ENCODE results near the gene NOVA2. TPM values are rescaled to one million over a fixed set of nuclear protein-coding genes. Genes with fewer than 3 reads are reported as not detected.
A peak's percentile ranks its signal among the peaks of the same experiment; 100 is the strongest.

The NOVA2 gene
- total RNA-seq, 1 experiment from 2014 or later: not detected

DNA sequence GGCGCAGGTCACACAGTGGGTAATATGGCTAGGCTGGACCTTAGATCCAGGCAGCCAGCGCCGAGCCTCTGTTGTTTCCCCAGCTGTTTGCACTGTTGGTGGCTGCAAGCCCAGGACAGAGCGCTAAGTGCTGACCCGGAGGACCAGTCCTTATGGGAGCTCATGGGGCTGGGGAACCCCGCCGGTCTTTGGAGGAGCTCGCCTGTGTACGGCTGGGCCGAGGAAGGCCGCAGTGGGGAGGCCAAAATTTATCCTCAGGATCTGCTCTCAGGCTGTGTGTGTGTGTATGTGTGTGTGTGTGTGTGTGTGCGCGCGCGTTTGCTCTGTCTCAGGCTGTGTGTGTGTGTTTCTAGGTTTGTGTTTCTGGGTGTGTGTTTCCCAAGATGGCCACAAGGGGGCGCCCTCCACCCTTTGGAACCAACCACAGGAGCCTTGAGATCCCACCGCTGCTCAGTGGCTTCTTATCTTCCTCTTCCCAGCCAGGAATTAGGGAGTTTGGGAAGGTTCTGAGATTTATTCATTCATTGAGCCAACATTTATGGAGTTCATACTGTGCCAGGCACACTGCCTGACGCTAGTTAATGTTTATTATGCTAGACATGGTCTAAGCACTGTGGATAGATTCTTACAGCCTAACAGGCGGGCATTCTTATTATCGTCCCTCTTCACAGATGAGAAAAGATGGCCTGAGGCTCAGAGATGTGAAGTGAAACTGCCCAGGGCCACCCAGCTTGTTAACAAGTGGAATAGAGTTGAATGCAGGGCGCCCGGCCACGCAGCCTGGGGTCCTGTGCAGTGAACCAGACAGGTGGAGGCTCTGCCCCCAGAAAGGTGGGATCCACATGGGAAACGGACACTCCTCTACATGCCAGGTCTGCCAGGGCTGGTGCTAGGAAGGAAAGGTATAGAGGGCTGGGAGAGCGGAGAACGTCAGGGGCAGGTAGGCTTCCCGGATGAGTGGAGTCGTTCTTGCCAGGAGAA is 36.2 kb upstream of the NOVA2 start:
- intact Hi-C loops (cut with micrococcal nuclease): no loop called here
- no peaks in the 10 kb centered on the region for H3K27me3 Mint-ChIP-seq (ENCODE audit: insufficient read depth, unreplicated experiment)
- peaks cover 8% of the 10 kb centered on the region for H3K4me1 Mint-ChIP-seq (ENCODE audit: insufficient read depth, unreplicated experiment)
- H3K36me3 Mint-ChIP-seq (ENCODE audit: insufficient read depth, unreplicated experiment): peaks cover 5% of the 10 kb centered on the region
- no peak overlapping the region for H3K27ac Mint-ChIP-seq (ENCODE audit: low read depth, unreplicated experiment)
- peak; percentile 74 for DNase-seq (ENCODE audit: unreplicated experiment)
- no TSS peak for BruUV-seq (replicated peaks)
- POLR2A ChIA-PET: interaction anchor here (0.9 to 1.5 kb wide), 2 partner anchors 14 to 27 kb away, joined by 3 to 7 read pairs; partner anchors contain the start of gene CCDC61
- H3K9me3 Mint-ChIP-seq (ENCODE audit: unreplicated experiment): no peaks in the 10 kb centered on the region
- H3K4me3 Mint-ChIP-seq (ENCODE audit: unreplicated experiment): no peak overlapping the region
- TF ChIP-seq, protein P1, sequence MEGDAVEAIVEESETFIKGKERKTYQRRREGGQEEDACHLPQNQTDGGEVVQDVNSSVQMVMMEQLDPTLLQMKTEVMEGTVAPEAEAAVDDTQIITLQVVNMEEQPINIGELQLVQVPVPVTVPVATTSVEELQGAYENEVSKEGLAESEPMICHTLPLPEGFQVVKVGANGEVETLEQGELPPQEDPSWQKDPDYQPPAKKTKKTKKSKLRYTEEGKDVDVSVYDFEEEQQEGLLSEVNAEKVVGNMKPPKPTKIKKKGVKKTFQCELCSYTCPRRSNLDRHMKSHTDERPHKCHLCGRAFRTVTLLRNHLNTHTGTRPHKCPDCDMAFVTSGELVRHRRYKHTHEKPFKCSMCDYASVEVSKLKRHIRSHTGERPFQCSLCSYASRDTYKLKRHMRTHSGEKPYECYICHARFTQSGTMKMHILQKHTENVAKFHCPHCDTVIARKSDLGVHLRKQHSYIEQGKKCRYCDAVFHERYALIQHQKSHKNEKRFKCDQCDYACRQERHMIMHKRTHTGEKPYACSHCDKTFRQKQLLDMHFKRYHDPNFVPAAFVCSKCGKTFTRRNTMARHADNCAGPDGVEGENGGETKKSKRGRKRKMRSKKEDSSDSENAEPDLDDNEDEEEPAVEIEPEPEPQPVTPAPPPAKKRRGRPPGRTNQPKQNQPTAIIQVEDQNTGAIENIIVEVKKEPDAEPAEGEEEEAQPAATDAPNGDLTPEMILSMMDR (IDR thresholded peaks at IDR 0.05; ENCODE audit: unreplicated experiment): peak; percentile 73
- CTCF ChIA-PET: interaction anchor here (0.6 to 2.8 kb wide), 26 partner anchors 10 to 678 kb away, joined by 3 to 12 read pairs (median 4); partner anchors contain the start of gene CCDC61

DNA sequence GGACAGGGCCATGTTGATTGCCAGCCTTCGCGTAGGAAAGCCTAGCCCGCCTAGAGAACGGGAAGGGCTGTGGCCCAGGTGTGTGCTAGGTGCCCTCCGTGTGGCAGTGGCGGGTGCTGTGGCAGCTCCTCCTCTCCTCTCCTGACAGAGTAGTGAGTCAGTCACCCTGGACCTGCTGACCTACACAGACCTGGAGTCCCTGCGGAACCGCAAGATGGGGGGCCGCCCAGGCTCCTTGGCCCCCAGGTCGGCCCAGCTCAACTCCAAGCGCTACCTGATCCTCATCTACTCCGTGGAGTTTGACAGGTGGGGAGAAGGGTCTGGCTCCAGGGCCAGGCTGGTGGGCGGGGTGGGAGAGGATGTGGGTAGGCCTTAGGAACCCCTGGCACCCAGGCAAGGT is 32.7 kb upstream of the NOVA2 start:
- Mint-ChIP-seq H3K4me1 (ENCODE audit: insufficient read depth, unreplicated experiment) (peaks cover 4% of the 10 kb centered on the region), H3K9me3 (ENCODE audit: unreplicated experiment) (no peaks in the 10 kb centered on the region), H3K27ac (ENCODE audit: low read depth, unreplicated experiment) (no peak overlapping the region), H3K4me3 (ENCODE audit: unreplicated experiment) (no peak overlapping the region), H3K27me3 (ENCODE audit: insufficient read depth, unreplicated experiment) (no peaks in the 10 kb centered on the region), H3K36me3 (ENCODE audit: insufficient read depth, unreplicated experiment) (peaks cover 24% of the 10 kb centered on the region)
- POLR2A ChIA-PET: interaction anchor here (2.5 kb wide), 1 partner anchor 11 kb away, joined by 10 read pairs; the partner anchor contains the start of gene CCDC61
- no peak for DNase-seq (ENCODE audit: unreplicated experiment)
- CTCF ChIA-PET: interaction anchor here (0.6 to 1.0 kb wide), 5 partner anchors 10 to 562 kb away, joined by 3 to 6 read pairs (median 4); partner anchors contain the start of gene CCDC61
- TF ChIP-seq, protein P1 (IDR thresholded peaks at IDR 0.05; ENCODE audit: unreplicated experiment): no peak
- intact Hi-C loops (cut with micrococcal nuclease): no loop called here
- no TSS peak for BruUV-seq (replicated peaks)

DNA sequence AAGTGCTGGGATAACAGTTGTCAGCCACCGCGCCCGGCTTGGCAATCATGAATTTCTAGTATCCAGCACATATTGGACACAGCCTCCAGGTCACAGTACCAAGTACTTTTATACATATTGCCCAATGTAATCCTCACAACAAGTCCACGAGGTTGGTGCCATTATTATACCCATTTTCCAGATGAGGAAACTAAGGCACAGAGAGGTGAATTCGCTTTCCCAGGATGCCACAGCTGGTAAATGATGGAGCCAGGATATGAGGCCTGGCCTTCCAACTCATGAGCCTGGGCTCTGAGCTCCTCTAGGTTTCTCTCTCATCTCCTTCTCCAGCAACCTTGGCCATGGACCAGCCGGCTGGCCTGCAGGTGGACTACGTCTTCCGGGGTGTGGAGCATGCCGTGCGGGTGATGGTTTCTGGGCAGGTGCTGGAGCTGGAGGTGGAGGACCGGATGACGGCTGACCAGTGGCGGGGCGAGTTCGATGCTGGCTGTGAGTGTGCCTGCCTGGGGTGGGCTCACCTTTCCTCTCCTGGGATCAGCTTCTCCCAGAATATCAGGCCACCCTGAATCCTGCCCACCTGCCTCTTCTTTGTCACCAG is 29.1 kb upstream of the NOVA2 start:
- intact Hi-C loops (cut with micrococcal nuclease): no loop called here
- Mint-ChIP-seq H3K36me3 (ENCODE audit: insufficient read depth, unreplicated experiment) (peaks cover 27% of the 10 kb centered on the region), H3K4me1 (ENCODE audit: insufficient read depth, unreplicated experiment) (peaks cover 21% of the 10 kb centered on the region), H3K9me3 (ENCODE audit: unreplicated experiment) (no peaks in the 10 kb centered on the region), H3K27ac (ENCODE audit: low read depth, unreplicated experiment) (no peak overlapping the region), H3K27me3 (ENCODE audit: insufficient read depth, unreplicated experiment) (no peaks in the 10 kb centered on the region), H3K4me3 (ENCODE audit: unreplicated experiment) (no peak overlapping the region)
- BruUV-seq (replicated peaks): no TSS peak
- TF ChIP-seq, protein P1 (IDR thresholded peaks at IDR 0.05; ENCODE audit: unreplicated experiment): no peak
- no peak for DNase-seq (ENCODE audit: unreplicated experiment)
- ChIA-PET POLR2A (interaction anchor here (0.9 kb wide), 1 partner anchor 18 kb away, joined by 3 read pairs; no protein-coding TSS in a partner anchor), CTCF (interaction anchor here (1.2 to 1.4 kb wide), 2 partner anchors 8 to 76 kb away, joined by 3 to 4 read pairs; no protein-coding TSS in a partner anchor)

Measured in MCF 10A (cell line).